Measurements from ENCODE around the gene ITGAL. TPM values are rescaled to one million over a fixed set of nuclear protein-coding genes. Genes with fewer than 3 reads are reported as not detected.
"Not testable (repeated sequence)": the region's sequence is repeated elsewhere in the genome, so short reads cannot be mapped to it uniquely, and the experiment has no call there.

ITGAL gene
- polyA plus RNA-seq, 1 donor = 2.1 TPM

GRCh38 chr16:30457743-30458560, 14.6 kb upstream of the ITGAL start:
- DNase-seq = no peak

GRCh38 chr16:30458561-30459394, 13.8 kb upstream of the ITGAL start:
- DNase-seq = no peak

- DNase-seq = no peak
Observed at GRCh38 chr16:30459456-30459855, 13.1 kb upstream of the ITGAL start.

GRCh38 chr16:30461426-30461825, 11.1 kb upstream of the ITGAL start:
- DNase-seq = not testable (repeated sequence)

GRCh38 chr16:30464078-30464477, 8.5 kb upstream of the ITGAL start:
- no peak for DNase-seq

- DNase-seq = no peak
Observed at GRCh38 chr16:30470170-30470512, 2.4 kb upstream of the ITGAL start.

- DNase-seq = no peak
Observed at GRCh38 chr16:30470632-30470995, 1.9 kb upstream of the ITGAL start.

GRCh38 chr16:30473231-30474073, 910 bp downstream of the ITGAL start:
- no peak for DNase-seq

GRCh38 chr16:30474074-30474452, 1.5 kb downstream of the ITGAL start:
- no peak for DNase-seq

GRCh38 chr16:30474684-30475083, 2.1 kb downstream of the ITGAL start:
- DNase-seq = no peak

GRCh38 chr16:30476991-30477390, 4.4 kb downstream of the ITGAL start:
- no peak for DNase-seq

GRCh38 chr16:30477773-30478172, 5.2 kb downstream of the ITGAL start:
- not testable (repeated sequence) for DNase-seq

GRCh38 chr16:30478766-30479478, 6.4 kb downstream of the ITGAL start:
- no peak for DNase-seq

GRCh38 chr16:30481381-30481780, 8.8 kb downstream of the ITGAL start:
- no peak for DNase-seq

GRCh38 chr16:30482366-30482765, 9.8 kb downstream of the ITGAL start:
- DNase-seq = no peak

GRCh38 chr16:30484887-30485286, 12.3 kb downstream of the ITGAL start:
- DNase-seq = no peak

- DNase-seq = no peak
Observed at GRCh38 chr16:30485818-30486436, 13.4 kb downstream of the ITGAL start.

- DNase-seq = no peak
Observed at GRCh38 chr16:30488764-30489605, 16.4 kb downstream of the ITGAL start.

- DNase-seq = no peak
Observed at GRCh38 chr16:30490210-30490609, 17.7 kb downstream of the ITGAL start.

- DNase-seq = no peak
Observed at GRCh38 chr16:30491229-30491628, 18.7 kb downstream of the ITGAL start.
